Heart left ventricle (tissue), 13 donors: ENCODE results near the gene NEUROG1.

ENCODE experiments used
- CTCF ChIP-seq, 12 donors: fragments of 200-600 bp; sonication (generic) in 4 of 12; IDR thresholded peaks; one replicate each; pipeline versions ENCODE4 v1.5.0 to v1.8.0; 2018 to 2022; ENCODE audit warnings: antibody characterized with exemption in 12 of 12, mild to moderate bottlenecking in 5 of 12
- POLR2A ChIP-seq, 2 donors: fragments of 450-650 bp; IDR thresholded peaks; one replicate each; pipeline ENCODE4 v1.6.1; 2017; ENCODE audit warnings: antibody characterized with exemption in 2 of 2, mild to moderate bottlenecking in 2 of 2, moderate library complexity in 2 of 2
- donor health status: ischemic (EF 13 %, LVEDD 7.1; RV severe dilation, severe dysfunction).
- donor health status: DM: no; HTN: yes; CAD: no.
- donor health status: DM: no; HTN: no; CAD: no.
- donor health status: ischemic (EF 25% LVEDD 6.9; RV normal size, moderate dysfunction).
- donor health status: ischemic (EF 25% LVEDD 5.7; RV mildly dilated, moderate dysfunction).
- donor health status: ischemic (EF 35%, LVEDD 5.7; RV mildly dilated, moderate dysfunction).
- donor health status: nonischemic (EF 11% LVEDD 7.7; RV severe dilation, severe dysfunction).
- donor health status: DM: yes; HTN: yes; CAD: no.
- donor health status: PGD.
- donor health status: ischemic (EF 29% LVEDD 5.4; RV normal size, mild dysfunction).
- donor health status: nonischemic (EF 23%, LVEDD 6.1; RV moderate dilation, normal function).

GRCh38 chr5:135568246-135568645 lies 32.5 kb upstream of the NEUROG1 start:
- TF ChIP-seq CTCF (IDR thresholded peaks at IDR 0.05), result no peak
- no peak for TF ChIP-seq POLR2A (IDR thresholded peaks at IDR 0.05)
